ENCODE results near the gene ESYT2. TPM values are rescaled to one million over a fixed set of nuclear protein-coding genes. Genes with fewer than 3 reads are reported as not detected.

Gene ESYT2
- total RNA-seq, 1 experiment from 2014 or later: 37.5 TPM

GRCh38 chr7:158854681-158855081 is 25.4 kb upstream of the ESYT2 start:
- BruUV-seq (replicated peaks): no TSS peak
- intact Hi-C loops (cut with micrococcal nuclease; ENCODE audit: unreplicated experiment): loop anchor here (10.0 kb wide), 1 partner anchor 150 kb away; the partner anchor contains the start of gene NCAPG2
- TF ChIP-seq CTCF (conservative IDR thresholded peaks at IDR 0.05; ENCODE audit: low read depth, low read length): no peak
- TF ChIP-seq EZH2 (IDR thresholded peaks at IDR 0.05; ENCODE audit: borderline replicate concordance, low read depth, low read length, poor library complexity, severe bottlenecking): no peak
- no peaks in the 10 kb centered on the region for H3K27me3 ChIP-seq (replicated peaks; ENCODE audit: insufficient read depth, low read depth, low read length, poor library complexity)
- ChIA-PET CTCF (no interaction called here), POLR2A (ENCODE audit: low non-redundant PET) (no interaction called here)
- no peak overlapping the region for H3K4me3 ChIP-seq (ENCODE audit: low read depth, low read length, poor library complexity, severe bottlenecking)
- no peaks in the 10 kb centered on the region for H3K36me3 ChIP-seq (ENCODE audit: insufficient read depth, low read length, poor library complexity, severe bottlenecking)
- peaks cover 7% of the 10 kb centered on the region for H3K4me1 ChIP-seq (ENCODE audit: insufficient read depth, low read length, poor library complexity, severe bottlenecking)
- no peaks in the 10 kb centered on the region for H3K9me3 ChIP-seq (ENCODE audit: low read depth, low read length, poor library complexity, severe bottlenecking)
- H3K27ac ChIP-seq (ENCODE audit: low read depth, low read length, poor library complexity, severe bottlenecking): no peak overlapping the region
- no peak for DNase-seq (ENCODE audit: low spot score)

- Histone ChIP-seq H3K9me3 (ENCODE audit: low read depth, low read length, poor library complexity, severe bottlenecking) (peaks cover 8% of the 10 kb centered on the region), H3K27ac (ENCODE audit: low read depth, low read length, poor library complexity, severe bottlenecking) (no peak overlapping the region), H3K36me3 (ENCODE audit: insufficient read depth, low read length, poor library complexity, severe bottlenecking) (no peaks in the 10 kb centered on the region), H3K27me3 (replicated peaks; ENCODE audit: insufficient read depth, low read depth, low read length, poor library complexity) (no peaks in the 10 kb centered on the region), H3K4me3 (ENCODE audit: low read depth, low read length, poor library complexity, severe bottlenecking) (no peak overlapping the region), H3K4me1 (ENCODE audit: insufficient read depth, low read length, poor library complexity, severe bottlenecking) (no peaks in the 10 kb centered on the region)
- BruUV-seq (replicated peaks): no TSS peak
- ChIA-PET CTCF (no interaction called here), POLR2A (ENCODE audit: low non-redundant PET) (no interaction called here)
- no peak for TF ChIP-seq EZH2 (IDR thresholded peaks at IDR 0.05; ENCODE audit: borderline replicate concordance, low read depth, low read length, poor library complexity, severe bottlenecking)
- no peak for TF ChIP-seq CTCF (conservative IDR thresholded peaks at IDR 0.05; ENCODE audit: low read depth, low read length)
- intact Hi-C loops (cut with micrococcal nuclease; ENCODE audit: unreplicated experiment): loop anchor here (10.0 kb wide), 1 partner anchor 146 kb away; the partner anchor contains the start of gene NCAPG2
- DNase-seq (ENCODE audit: low spot score): no peak
Measured at GRCh38 chr7:158850545-158851102, 21.3 kb upstream of the ESYT2 start.

GRCh38 chr7:158849768-158850544 is 20.6 kb upstream of the ESYT2 start:
- TF ChIP-seq CTCF (conservative IDR thresholded peaks at IDR 0.05; ENCODE audit: low read depth, low read length) (no peak), EZH2 (IDR thresholded peaks at IDR 0.05; ENCODE audit: borderline replicate concordance, low read depth, low read length, poor library complexity, severe bottlenecking) (no peak)
- Histone ChIP-seq H3K36me3 (ENCODE audit: insufficient read depth, low read length, poor library complexity, severe bottlenecking) (no peaks in the 10 kb centered on the region), H3K9me3 (ENCODE audit: low read depth, low read length, poor library complexity, severe bottlenecking) (peaks cover 8% of the 10 kb centered on the region), H3K4me3 (ENCODE audit: low read depth, low read length, poor library complexity, severe bottlenecking) (no peak overlapping the region), H3K27me3 (replicated peaks; ENCODE audit: insufficient read depth, low read depth, low read length, poor library complexity) (no peaks in the 10 kb centered on the region), H3K4me1 (ENCODE audit: insufficient read depth, low read length, poor library complexity, severe bottlenecking) (no peaks in the 10 kb centered on the region), H3K27ac (ENCODE audit: low read depth, low read length, poor library complexity, severe bottlenecking) (no peak overlapping the region)
- CTCF ChIA-PET: no interaction called here
- intact Hi-C loops (cut with micrococcal nuclease; ENCODE audit: unreplicated experiment): loop anchor here (10.0 kb wide), 1 partner anchor 145 kb away; the partner anchor contains the start of gene NCAPG2
- POLR2A ChIA-PET (ENCODE audit: low non-redundant PET): no interaction called here
- BruUV-seq (replicated peaks): no TSS peak
- DNase-seq (ENCODE audit: low spot score): no peak

Measured in A673 (cell line).